Measurements from ENCODE around the gene MXD1. TPM values are rescaled to one million over a fixed set of nuclear protein-coding genes. Genes with fewer than 3 reads are reported as not detected.

MXD1 gene
- total and polyA plus RNA-seq, 4 donors: 1.4 to 8.5 (median 5.8) TPM

DNA sequence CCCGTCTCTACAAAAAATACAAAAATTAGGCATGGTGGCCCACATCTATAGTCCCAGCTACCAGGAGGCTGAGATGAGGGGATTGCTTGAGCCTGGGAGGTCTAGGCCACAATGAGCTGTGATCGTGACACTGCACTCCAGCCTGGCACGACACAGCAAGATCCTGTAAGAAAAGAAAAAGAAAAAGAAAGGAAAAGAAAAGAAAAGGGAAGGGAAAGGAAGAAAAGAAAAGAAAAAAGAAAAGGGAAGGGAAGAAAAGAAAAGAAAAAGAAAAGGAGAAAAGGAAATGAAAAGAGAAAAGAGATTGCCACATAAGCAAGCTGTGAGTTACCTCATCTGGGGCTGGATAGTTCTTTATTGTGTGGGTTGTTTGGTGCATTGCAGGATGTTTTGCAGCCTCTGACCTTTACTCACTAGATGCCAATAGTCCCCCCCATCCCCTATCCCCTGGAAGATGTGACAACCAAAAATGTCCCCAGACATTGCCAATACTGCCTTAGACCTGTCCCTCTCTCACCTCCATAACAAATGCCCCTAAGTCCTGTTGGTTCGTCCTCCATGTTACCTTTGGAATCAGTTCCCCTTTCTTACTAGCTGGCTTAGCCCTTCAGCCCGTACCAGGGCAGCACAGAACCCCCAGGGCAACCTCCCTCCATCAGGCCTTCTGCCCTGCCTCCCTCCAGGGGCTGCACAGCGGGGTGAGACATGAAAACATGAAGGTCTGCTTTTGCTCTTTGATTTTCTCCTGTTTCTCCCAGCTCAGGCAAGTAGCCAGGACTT lies 37.6 kb downstream of the MXD1 start:
- DNase-seq (ENCODE audit: low spot score): no peak
- Histone ChIP-seq H3K9me3 (ENCODE audit: control insufficient read depth in 4 of 4, low read length in 3 of 4) (no peaks in the 10 kb centered on the region), H3K9ac (ENCODE audit: low read depth in 1 of 2, low read length in 2 of 2) (no peak overlapping the region), H3K4me1 (ENCODE audit: control insufficient read depth in 4 of 4, insufficient read depth in 4 of 4, low read length in 3 of 4) (no peaks in the 10 kb centered on the region), H3K27me3 (ENCODE audit: control insufficient read depth in 4 of 4, insufficient read depth in 4 of 4, low read length in 3 of 4) (no peaks in the 10 kb centered on the region), H3K4me3 (ENCODE audit: low read depth in 1 of 3, low read length in 3 of 3) (no peak overlapping the region), H3K36me3 (ENCODE audit: control insufficient read depth in 4 of 4, insufficient read depth in 3 of 4, low read depth in 1 of 4, low read length in 3 of 4) (no peaks in the 10 kb centered on the region), H3K27ac (ENCODE audit: low read depth in 1 of 2, low read length in 2 of 2) (no peak overlapping the region)
- WGBS: 92% methylated on average over 6 of the region's 6 CpGs
- TF ChIP-seq, protein P1, sequence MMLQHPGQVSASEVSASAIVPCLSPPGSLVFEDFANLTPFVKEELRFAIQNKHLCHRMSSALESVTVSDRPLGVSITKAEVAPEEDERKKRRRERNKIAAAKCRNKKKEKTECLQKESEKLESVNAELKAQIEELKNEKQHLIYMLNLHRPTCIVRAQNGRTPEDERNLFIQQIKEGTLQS (IDR thresholded peaks at IDR 0.05): no peak
- TF ChIP-seq GABPA (IDR thresholded peaks at IDR 0.05 in 1 of 2, conservative IDR thresholded peaks at IDR 0.05 in 1 of 2): no peak
- no peak for TF ChIP-seq JUND (IDR thresholded peaks at IDR 0.05)
- TF ChIP-seq, protein P2, sequence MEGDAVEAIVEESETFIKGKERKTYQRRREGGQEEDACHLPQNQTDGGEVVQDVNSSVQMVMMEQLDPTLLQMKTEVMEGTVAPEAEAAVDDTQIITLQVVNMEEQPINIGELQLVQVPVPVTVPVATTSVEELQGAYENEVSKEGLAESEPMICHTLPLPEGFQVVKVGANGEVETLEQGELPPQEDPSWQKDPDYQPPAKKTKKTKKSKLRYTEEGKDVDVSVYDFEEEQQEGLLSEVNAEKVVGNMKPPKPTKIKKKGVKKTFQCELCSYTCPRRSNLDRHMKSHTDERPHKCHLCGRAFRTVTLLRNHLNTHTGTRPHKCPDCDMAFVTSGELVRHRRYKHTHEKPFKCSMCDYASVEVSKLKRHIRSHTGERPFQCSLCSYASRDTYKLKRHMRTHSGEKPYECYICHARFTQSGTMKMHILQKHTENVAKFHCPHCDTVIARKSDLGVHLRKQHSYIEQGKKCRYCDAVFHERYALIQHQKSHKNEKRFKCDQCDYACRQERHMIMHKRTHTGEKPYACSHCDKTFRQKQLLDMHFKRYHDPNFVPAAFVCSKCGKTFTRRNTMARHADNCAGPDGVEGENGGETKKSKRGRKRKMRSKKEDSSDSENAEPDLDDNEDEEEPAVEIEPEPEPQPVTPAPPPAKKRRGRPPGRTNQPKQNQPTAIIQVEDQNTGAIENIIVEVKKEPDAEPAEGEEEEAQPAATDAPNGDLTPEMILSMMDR (IDR thresholded peaks at IDR 0.05; ENCODE audit: low read depth, low read length, missing input control): no peak
- TF ChIP-seq YY1 (IDR thresholded peaks at IDR 0.05): no peak
- no peak for TF ChIP-seq SP1 (IDR thresholded peaks at IDR 0.05)
- TF ChIP-seq, protein P3, sequence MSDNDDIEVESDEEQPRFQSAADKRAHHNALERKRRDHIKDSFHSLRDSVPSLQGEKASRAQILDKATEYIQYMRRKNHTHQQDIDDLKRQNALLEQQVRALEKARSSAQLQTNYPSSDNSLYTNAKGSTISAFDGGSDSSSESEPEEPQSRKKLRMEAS (IDR thresholded peaks at IDR 0.05): no peak
- TF ChIP-seq FOXA1 (IDR thresholded peaks at IDR 0.05): no peak
- TF ChIP-seq, protein P4, sequence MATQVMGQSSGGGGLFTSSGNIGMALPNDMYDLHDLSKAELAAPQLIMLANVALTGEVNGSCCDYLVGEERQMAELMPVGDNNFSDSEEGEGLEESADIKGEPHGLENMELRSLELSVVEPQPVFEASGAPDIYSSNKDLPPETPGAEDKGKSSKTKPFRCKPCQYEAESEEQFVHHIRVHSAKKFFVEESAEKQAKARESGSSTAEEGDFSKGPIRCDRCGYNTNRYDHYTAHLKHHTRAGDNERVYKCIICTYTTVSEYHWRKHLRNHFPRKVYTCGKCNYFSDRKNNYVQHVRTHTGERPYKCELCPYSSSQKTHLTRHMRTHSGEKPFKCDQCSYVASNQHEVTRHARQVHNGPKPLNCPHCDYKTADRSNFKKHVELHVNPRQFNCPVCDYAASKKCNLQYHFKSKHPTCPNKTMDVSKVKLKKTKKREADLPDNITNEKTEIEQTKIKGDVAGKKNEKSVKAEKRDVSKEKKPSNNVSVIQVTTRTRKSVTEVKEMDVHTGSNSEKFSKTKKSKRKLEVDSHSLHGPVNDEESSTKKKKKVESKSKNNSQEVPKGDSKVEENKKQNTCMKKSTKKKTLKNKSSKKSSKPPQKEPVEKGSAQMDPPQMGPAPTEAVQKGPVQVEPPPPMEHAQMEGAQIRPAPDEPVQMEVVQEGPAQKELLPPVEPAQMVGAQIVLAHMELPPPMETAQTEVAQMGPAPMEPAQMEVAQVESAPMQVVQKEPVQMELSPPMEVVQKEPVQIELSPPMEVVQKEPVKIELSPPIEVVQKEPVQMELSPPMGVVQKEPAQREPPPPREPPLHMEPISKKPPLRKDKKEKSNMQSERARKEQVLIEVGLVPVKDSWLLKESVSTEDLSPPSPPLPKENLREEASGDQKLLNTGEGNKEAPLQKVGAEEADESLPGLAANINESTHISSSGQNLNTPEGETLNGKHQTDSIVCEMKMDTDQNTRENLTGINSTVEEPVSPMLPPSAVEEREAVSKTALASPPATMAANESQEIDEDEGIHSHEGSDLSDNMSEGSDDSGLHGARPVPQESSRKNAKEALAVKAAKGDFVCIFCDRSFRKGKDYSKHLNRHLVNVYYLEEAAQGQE (IDR thresholded peaks at IDR 0.05): no peak
- TF ChIP-seq, protein P5, sequence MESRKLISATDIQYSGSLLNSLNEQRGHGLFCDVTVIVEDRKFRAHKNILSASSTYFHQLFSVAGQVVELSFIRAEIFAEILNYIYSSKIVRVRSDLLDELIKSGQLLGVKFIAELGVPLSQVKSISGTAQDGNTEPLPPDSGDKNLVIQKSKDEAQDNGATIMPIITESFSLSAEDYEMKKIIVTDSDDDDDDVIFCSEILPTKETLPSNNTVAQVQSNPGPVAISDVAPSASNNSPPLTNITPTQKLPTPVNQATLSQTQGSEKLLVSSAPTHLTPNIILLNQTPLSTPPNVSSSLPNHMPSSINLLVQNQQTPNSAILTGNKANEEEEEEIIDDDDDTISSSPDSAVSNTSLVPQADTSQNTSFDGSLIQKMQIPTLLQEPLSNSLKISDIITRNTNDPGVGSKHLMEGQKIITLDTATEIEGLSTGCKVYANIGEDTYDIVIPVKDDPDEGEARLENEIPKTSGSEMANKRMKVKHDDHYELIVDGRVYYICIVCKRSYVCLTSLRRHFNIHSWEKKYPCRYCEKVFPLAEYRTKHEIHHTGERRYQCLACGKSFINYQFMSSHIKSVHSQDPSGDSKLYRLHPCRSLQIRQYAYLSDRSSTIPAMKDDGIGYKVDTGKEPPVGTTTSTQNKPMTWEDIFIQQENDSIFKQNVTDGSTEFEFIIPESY (IDR thresholded peaks at IDR 0.05): no peak
- no peak for TF ChIP-seq TAF1 (conservative IDR thresholded peaks at IDR 0.05)
- TF ChIP-seq HNF4G (IDR thresholded peaks at IDR 0.05): no peak
- no peak for TF ChIP-seq EGR1 (IDR thresholded peaks at IDR 0.05; ENCODE audit: low read depth in 2 of 2)
- no peak for TF ChIP-seq HNF4A (conservative IDR thresholded peaks at IDR 0.05)
- TF ChIP-seq NR2F2 (IDR thresholded peaks at IDR 0.05): no peak
- TF ChIP-seq FOXA2 (IDR thresholded peaks at IDR 0.05): no peak

Measured in liver (tissue), 9 donors.